IMR-90 (cell line): ENCODE measurements around the gene TPMT. TPM values are rescaled to one million over a fixed set of nuclear protein-coding genes. Genes with fewer than 3 reads are reported as not detected.

Source experiments
- ATAC-seq: fragments of 200-7000 bp; cut with Tn5 transposase; 2 replicates; pipeline ENCODE4 v1.9.1; 2020; ENCODE audit warnings: low read depth, mild to moderate bottlenecking, moderate library complexity
- BruUV-seq: library from RNA; stranded (reverse); fragments of 400-500 nt; replicated peaks from 2 replicates; lab custom pipeline; 2021; lab: Mats Ljungman, UMichigan
- CTCF ChIA-PET: fragments of 300-600 bp; formaldehyde crosslinking; extraction: SDS; loops from one replicate; lab custom pipeline; 2021; ENCODE audit warnings: antibody characterized with exemption; lab: Yijun Ruan, JAX
- POLR2A ChIA-PET: fragments of 300-600 bp; sonication (Branson Sonifier 250); formaldehyde crosslinking; loops from one replicate; lab custom pipeline; 2022; ENCODE audit warnings: antibody characterized with exemption; ENCODE audit not compliant: unreplicated experiment; lab: Charles Lee
- DNase-seq: peaks from one replicate; pipeline ENCODE4 v3.0.0; 2013
- H2AFZ ChIP-seq: replicated peaks from 2 replicates; pipeline ENCODE3; 2013; ENCODE audit warnings: low read length, mild to moderate bottlenecking; ENCODE audit not compliant: poor library complexity
- H2AK5ac ChIP-seq: 2 replicates; pipeline ENCODE4 v1.6.1; 2013; ENCODE audit warnings: low read depth, low read length, inconsistent platforms
- H2AK9ac ChIP-seq: replicated peaks from 2 replicates; pipeline ENCODE3; 2013; ENCODE audit warnings: mild to moderate bottlenecking, low read depth, low read length, moderate library complexity; ENCODE audit not compliant: poor library complexity
- H2BK120ac ChIP-seq: 2 replicates; pipeline ENCODE4 v1.6.1; 2013; ENCODE audit warnings: low read depth, low read length, inconsistent platforms
- H2BK15ac ChIP-seq: 3 replicates; pipeline ENCODE4 v1.6.1; 2013; ENCODE audit warnings: low read depth, low read length, inconsistent platforms
- H2BK20ac ChIP-seq: 2 replicates; pipeline ENCODE4 v1.6.1; 2013; ENCODE audit warnings: low read depth, mild to moderate bottlenecking, inconsistent platforms, low read length, moderate library complexity
- H2BK5ac ChIP-seq: 2 replicates; pipeline ENCODE4 v1.6.1; 2013; ENCODE audit warnings: mild to moderate bottlenecking, low read depth, low read length, inconsistent platforms; ENCODE audit not compliant: poor library complexity, severe bottlenecking
- H3K14ac ChIP-seq: replicated peaks from 2 replicates; pipeline ENCODE4 v1.6.1; 2013; ENCODE audit warnings: low read depth, low read length, inconsistent platforms
- H3K18ac ChIP-seq: 2 replicates; pipeline ENCODE4 v1.6.1; 2013; ENCODE audit warnings: low read depth, low read length, control low read depth
- H3K23ac ChIP-seq: 2 replicates; pipeline ENCODE4 v1.6.1; 2013; ENCODE audit warnings: low read depth, low read length, inconsistent platforms
- H3K27ac ChIP-seq: 2 replicates; pipeline ENCODE4 v1.5.1; 2013; ENCODE audit warnings: mild to moderate bottlenecking, control low read depth, low read length; ENCODE audit not compliant: insufficient read depth
- H3K27me3 ChIP-seq: 2 replicates; pipeline ENCODE4 v1.6.1; 2013; ENCODE audit warnings: low read length; ENCODE audit not compliant: control insufficient read depth, insufficient read depth
- H3K36me3 ChIP-seq: 2 replicates; pipeline ENCODE4 v1.6.1; 2013; ENCODE audit warnings: low read length, mixed read lengths; ENCODE audit not compliant: control insufficient read depth, insufficient read depth
- H3K4ac ChIP-seq: 2 replicates; pipeline ENCODE4 v1.6.1; 2013; ENCODE audit warnings: low read depth, low read length, inconsistent platforms
- H3K4me1 ChIP-seq: 2 replicates; pipeline ENCODE4 v1.6.1; 2013; ENCODE audit warnings: low read length, mixed read lengths; ENCODE audit not compliant: control insufficient read depth, insufficient read depth
- H3K4me2 ChIP-seq: 2 replicates; pipeline ENCODE4 v1.6.1; 2013; ENCODE audit warnings: low read depth, mild to moderate bottlenecking, control low read depth, low read length, moderate library complexity
- H3K4me3 ChIP-seq: 2 replicates; pipeline ENCODE4 v1.5.1; 2013; ENCODE audit warnings: low read depth, mild to moderate bottlenecking, control low read depth, low read length, moderate library complexity; ENCODE audit not compliant: insufficient read depth
- H3K56ac ChIP-seq: 2 replicates; pipeline ENCODE4 v1.6.1; 2013; ENCODE audit warnings: low read length, inconsistent platforms; ENCODE audit not compliant: insufficient read depth; ENCODE audit errors: extremely low read depth
- H3K79me1 ChIP-seq, 2 experiments: 2 replicates each; pipeline ENCODE4 v1.6.1; 2013; ENCODE audit warnings: low read length in 2 of 2, inconsistent platforms in 1 of 2, low read depth in 1 of 2
- H3K9ac ChIP-seq: 2 replicates; pipeline ENCODE4 v1.6.1; 2013; ENCODE audit warnings: low read depth, low read length, control low read depth
- H3K9me1 ChIP-seq: 2 replicates; pipeline ENCODE4 v1.6.1; 2013; ENCODE audit warnings: low read length, inconsistent platforms; ENCODE audit not compliant: insufficient read depth
- H3K9me3 ChIP-seq: 2 replicates; pipeline ENCODE4 v1.6.1; 2013; ENCODE audit warnings: low read length; ENCODE audit not compliant: control insufficient read depth, insufficient read depth
- H4K20me1 ChIP-seq: 2 replicates; pipeline ENCODE4 v1.6.1; 2013; ENCODE audit warnings: low read length, inconsistent platforms; ENCODE audit not compliant: insufficient read depth
- H4K5ac ChIP-seq: 2 replicates; pipeline ENCODE4 v1.6.1; 2013; ENCODE audit warnings: mild to moderate bottlenecking, low read depth, low read length, control low read depth
- H4K8ac ChIP-seq, 2 experiments: 2 replicates each; pipeline ENCODE4 v1.6.1; 2013; ENCODE audit warnings: low read depth in 2 of 2, low read length in 2 of 2, control low read depth in 1 of 2, inconsistent platforms in 1 of 2
- H4K91ac ChIP-seq: 2 replicates; pipeline ENCODE4 v1.6.1; 2013; ENCODE audit warnings: low read depth, low read length, inconsistent platforms; ENCODE audit not compliant: insufficient read depth
- CHD1 ChIP-seq: IDR thresholded peaks from 2 replicates; pipeline ENCODE4 v1.6.1; 2012; ENCODE audit warnings: low read depth, low read length, improper control_type of control experiment
- POLR2A ChIP-seq: IDR thresholded peaks from 2 replicates; pipeline ENCODE4 v1.6.1; 2012; ENCODE audit warnings: mild to moderate bottlenecking, low read depth, low read length
- RAD21 ChIP-seq: IDR thresholded peaks from 2 replicates; pipeline ENCODE4 v1.6.1; 2012; ENCODE audit warnings: low read length, improper control_type of control experiment
- RCOR1 ChIP-seq: IDR thresholded peaks from 2 replicates; pipeline ENCODE4 v1.6.1; 2012; ENCODE audit warnings: mild to moderate bottlenecking, low read length, improper control_type of control experiment; ENCODE audit not compliant: insufficient replicate concordance
- USF2 ChIP-seq: fragments of 150-350 bp; IDR thresholded peaks from 2 replicates; pipeline ENCODE4 v1.6.1; 2017; ENCODE audit warnings: mild to moderate bottlenecking, antibody characterized with exemption, low read length, low read depth
- WGBS, 2 experiments: methylation state at CpG; one replicate each; pipeline versions ENCODE4 v1.1.5 to v1.1.7; 2013; ENCODE audit warnings: missing lambda C conversion rate in 2 of 2; ENCODE audit not compliant: insufficient read length in 1 of 2; ENCODE audit errors: extremely low coverage in 2 of 2; 5-methylcytosine and 5-hydroxymethylcytosine counted together
- dilution Hi-C: fragments of 300-500 bp; cut with HindIII; formaldehyde crosslinking; loops from one replicate; pipeline ENCODE4 v1.14.3; 2018; ENCODE audit warnings: low sequenced_read_pairs; ENCODE audit not compliant: unreplicated experiment
- in situ Hi-C: fragments of 300-500 bp; cut with MboI; formaldehyde crosslinking; loops from 3 replicates; pipeline ENCODE4 v1.14.3; 2019; ENCODE audit warnings: low sequenced_read_pairs, inconsistent platforms, mixed read lengths
- intact Hi-C: fragments of 100-400 bp; cut with micrococcal nuclease; formaldehyde crosslinking; loops from 2 replicates; pipeline ENCODE4 v1.10.0; 2022
- polyA plus RNA-seq, 3 experiments: library from polyadenylated mRNA; depleted of rRNA; stranded (reverse); fragments of >200 nt; gene quantifications; 2 replicates each; pipeline ENCODE4 v1.2.3, GENCODE V29; 2012; ENCODE audit warnings: low replicate concordance in 1 of 3
- total RNA-seq: library from RNA; depleted of rRNA; stranded (reverse); fragments of >200 nt; gene quantifications from 2 replicates; pipeline ENCODE4 v1.2.3, GENCODE V29; 2012; rRNA removed
- TF ChIP-seq, protein P1 (sequence below): fragments of 150-350 bp; IDR thresholded peaks from 2 replicates; pipeline ENCODE4 v1.6.1; 2016; ENCODE audit warnings: low read depth, mild to moderate bottlenecking, low read length, moderate library complexity, borderline replicate concordance

The TPMT gene
- total and polyA plus RNA-seq, 2 of the 4 experiments (the other 2 are of a cell fraction), result 10.8 to 14.1 TPM

GRCh38 chr6:18078866-18079265 is 76.0 kb downstream of the TPMT start:
- no peak for ATAC-seq
- H3K79me1 ChIP-seq, result no peaks in the 10 kb centered on the region
- no peak overlapping the region for H2BK5ac ChIP-seq
- H3K4me2 ChIP-seq, result no peak overlapping the region
- peaks cover 1% of the 10 kb centered on the region; the same call in 1 of the 2 replicates for H3K27me3 ChIP-seq
- no peak overlapping the region for H4K5ac ChIP-seq
- dilution Hi-C loops (no loop called here), in situ Hi-C loops (no loop called here), intact Hi-C loops (no loop called here)
- 80% methylated on average over 1 of the region's 3 CpGs; no CpG with 5 or more reads in 1 of the 2 experiments for whole genome bisulfite sequencing, 2 experiments
- H3K9ac ChIP-seq, result no peak overlapping the region
- H2AK9ac ChIP-seq, result no peak overlapping the region
- no peak overlapping the region for H3K27ac ChIP-seq
- H3K4me3 ChIP-seq, result no peak overlapping the region
- H3K9me1 ChIP-seq, result no peaks in the 10 kb centered on the region
- H2AFZ ChIP-seq, result no peak overlapping the region
- H3K9me3 ChIP-seq, result peaks cover 4% of the 10 kb centered on the region; the same call in 1 of the 2 replicates
- ChIA-PET CTCF (no interaction called here), POLR2A (no interaction called here)
- no peaks in the 10 kb centered on the region for H3K36me3 ChIP-seq
- BruUV-seq, result no TSS peak
- DNase-seq, result no peak
- H4K8ac ChIP-seq, result no peak overlapping the region
- no peak overlapping the region for H2AK5ac ChIP-seq
- no peak overlapping the region for H2BK120ac ChIP-seq
- H4K91ac ChIP-seq, result no peak overlapping the region
- TF ChIP-seq, protein P1, sequence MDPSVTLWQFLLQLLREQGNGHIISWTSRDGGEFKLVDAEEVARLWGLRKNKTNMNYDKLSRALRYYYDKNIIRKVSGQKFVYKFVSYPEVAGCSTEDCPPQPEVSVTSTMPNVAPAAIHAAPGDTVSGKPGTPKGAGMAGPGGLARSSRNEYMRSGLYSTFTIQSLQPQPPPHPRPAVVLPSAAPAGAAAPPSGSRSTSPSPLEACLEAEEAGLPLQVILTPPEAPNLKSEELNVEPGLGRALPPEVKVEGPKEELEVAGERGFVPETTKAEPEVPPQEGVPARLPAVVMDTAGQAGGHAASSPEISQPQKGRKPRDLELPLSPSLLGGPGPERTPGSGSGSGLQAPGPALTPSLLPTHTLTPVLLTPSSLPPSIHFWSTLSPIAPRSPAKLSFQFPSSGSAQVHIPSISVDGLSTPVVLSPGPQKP, result no peak
- TF ChIP-seq USF2 (no peak), CHD1 (no peak), RAD21 (no peak), POLR2A (no peak), RCOR1 (no peak)
- no peak overlapping the region for H2BK20ac ChIP-seq
- H3K14ac ChIP-seq, result no peak overlapping the region
- no peaks in the 10 kb centered on the region for H4K20me1 ChIP-seq
- H3K18ac ChIP-seq, result no peak overlapping the region
- no peak overlapping the region for H3K23ac ChIP-seq
- H2BK15ac ChIP-seq, result no peak overlapping the region
- peaks cover 3% of the 10 kb centered on the region for H3K4me1 ChIP-seq
- H3K4ac ChIP-seq, result no peak overlapping the region
- H3K56ac ChIP-seq, result no peak overlapping the region

Other genes with a start within 250 kb of the TPMT start
- 51.8 and 53.0 TPM in 2 replicates for gene KIF13A, start 167.4 kb downstream of the TPMT start, total RNA-seq
- 22.5 and 23.3 TPM in 2 replicates for gene KIF13A, start 167.4 kb downstream of the TPMT start, polyA plus RNA-seq (2012; rRNA removed)
- 0.83 and 1.1 TPM in 2 replicates for gene NHLRC1, start 32.4 kb downstream of the TPMT start, total RNA-seq
- 1.0 and 1.1 TPM in 2 replicates for gene NHLRC1, start 32.4 kb downstream of the TPMT start, polyA plus RNA-seq (2012; rRNA removed)
- 16.7 and 16.9 TPM in 2 replicates for gene KDM1B, start 345 bp upstream of the TPMT start, total RNA-seq
- 9.8 and 13.2 TPM in 2 replicates for gene KDM1B, start 345 bp upstream of the TPMT start, polyA plus RNA-seq (2012; rRNA removed)
- gene DEK, start 109.5 kb upstream of the TPMT start, total RNA-seq, result 33.5 and 82.8 TPM in 2 replicates
- gene DEK, start 109.5 kb upstream of the TPMT start, polyA plus RNA-seq (2012; rRNA removed), result 37.1 and 37.4 TPM in 2 replicates
- gene RNF144B, start 232.3 kb upstream of the TPMT start, total RNA-seq, result 2.7 and 2.8 TPM in 2 replicates
- 0.42 and 0.44 TPM in 2 replicates for gene RNF144B, start 232.3 kb upstream of the TPMT start, polyA plus RNA-seq (2012; rRNA removed)